ENCODE results near the gene IL23R.

The IL23R gene

DNA sequence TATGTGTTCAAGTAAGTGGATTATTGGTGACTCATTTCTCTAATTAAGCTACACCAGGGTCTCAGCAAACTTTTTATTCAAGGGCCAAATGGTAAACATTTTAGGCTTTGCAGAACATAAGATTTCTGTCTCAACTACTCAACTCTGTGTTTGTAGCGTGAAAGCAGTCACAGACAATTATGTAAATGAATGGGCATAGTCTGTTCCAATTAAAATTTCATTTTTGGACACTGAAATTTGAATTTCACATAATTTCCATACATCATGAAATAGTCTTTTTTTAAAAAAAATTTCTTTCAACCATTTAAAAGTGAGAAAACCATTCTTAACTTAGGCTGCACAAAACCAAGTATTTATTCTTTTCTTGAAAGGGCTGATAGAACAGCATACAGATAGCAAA lies 50.1 kb downstream of the IL23R start:
- no peak for FAIRE-seq
- no peak for DNase-seq (ENCODE audit: insufficient read length, low spot score)
- no peak for TF ChIP-seq CTCF (IDR thresholded peaks at IDR 0.05; ENCODE audit: insufficient read depth, missing control alignments)

GRCh38 chr1:67217417-67217816 lies 51.2 kb downstream of the IL23R start:
- FAIRE-seq, result no peak
- no peak for TF ChIP-seq CTCF (IDR thresholded peaks at IDR 0.05; ENCODE audit: insufficient read depth, missing control alignments)
- no peak for DNase-seq (ENCODE audit: insufficient read length, low spot score)

DNA sequence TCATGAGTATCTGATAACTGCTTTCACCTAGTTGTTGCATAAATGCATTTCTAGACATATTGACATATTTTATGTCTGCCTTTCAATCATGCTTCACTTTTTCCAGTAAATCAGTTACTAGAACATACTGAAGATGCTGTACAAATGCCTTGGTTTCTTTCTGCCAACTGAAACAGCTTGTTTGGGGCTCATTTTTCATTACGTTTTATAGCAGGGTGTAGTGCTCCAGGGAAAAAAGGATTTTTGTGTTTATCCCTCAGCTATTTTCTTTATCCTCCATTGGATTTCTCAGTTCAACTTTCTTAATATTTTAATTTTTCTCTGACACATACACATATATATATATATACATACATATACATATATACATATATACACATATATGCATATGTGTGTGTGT lies 51.7 kb downstream of the IL23R start:
- TF ChIP-seq CTCF (IDR thresholded peaks at IDR 0.05; ENCODE audit: insufficient read depth, missing control alignments), result no peak
- DNase-seq (ENCODE audit: insufficient read length, low spot score) (no peak), FAIRE-seq (no peak)

DNA sequence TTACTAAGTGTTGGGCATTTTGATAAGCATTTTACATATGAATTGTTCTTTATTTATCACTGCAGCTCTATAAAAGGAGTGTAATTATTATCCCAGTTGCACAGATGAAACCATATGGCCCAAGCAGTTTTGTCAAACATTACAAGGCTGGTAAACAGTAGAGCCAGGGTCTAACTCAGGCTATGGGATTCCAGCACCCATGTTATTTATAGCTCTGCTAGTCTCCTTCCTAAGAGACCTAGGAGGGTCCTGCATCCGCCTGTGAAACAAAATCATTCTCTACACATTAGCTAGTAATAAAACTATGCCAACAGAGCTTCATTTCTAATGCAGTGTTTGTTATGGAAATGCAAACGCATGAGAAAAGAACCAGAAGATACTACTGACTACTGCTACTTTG lies 58.6 kb downstream of the IL23R start:
- no peak for TF ChIP-seq CTCF (IDR thresholded peaks at IDR 0.05; ENCODE audit: insufficient read depth, missing control alignments)
- DNase-seq (ENCODE audit: insufficient read length, low spot score) (no peak), FAIRE-seq (no peak)

DNA sequence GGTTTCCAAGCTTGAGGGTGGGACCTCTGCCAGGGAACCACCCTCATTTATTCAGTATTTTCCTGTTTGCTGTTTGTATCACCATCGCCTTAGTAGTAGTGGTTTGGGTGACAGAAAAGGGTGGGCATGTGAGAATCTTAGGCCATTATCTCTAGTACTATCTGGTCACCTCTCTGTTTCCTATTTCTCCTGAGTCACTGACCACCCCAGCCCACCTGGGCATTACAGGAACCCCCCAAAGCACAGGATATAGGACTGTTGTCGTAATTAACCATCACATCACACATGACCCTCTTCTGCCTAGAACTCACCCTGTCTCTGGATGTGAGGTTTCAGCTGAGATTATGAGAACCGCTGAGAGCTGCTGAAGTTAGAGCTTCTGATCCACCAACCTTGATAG lies 60.4 kb downstream of the IL23R start:
- no peak for TF ChIP-seq CTCF (IDR thresholded peaks at IDR 0.05; ENCODE audit: insufficient read depth, missing control alignments)
- DNase-seq (ENCODE audit: insufficient read length, low spot score) (no peak), FAIRE-seq (no peak)

- DNase-seq (ENCODE audit: insufficient read length, low spot score), result no peak
- FAIRE-seq, result no peak
- no peak for TF ChIP-seq CTCF (IDR thresholded peaks at IDR 0.05; ENCODE audit: insufficient read depth, missing control alignments)
Measured at GRCh38 chr1:67227196-67227595, 60.9 kb downstream of the IL23R start.

DNA sequence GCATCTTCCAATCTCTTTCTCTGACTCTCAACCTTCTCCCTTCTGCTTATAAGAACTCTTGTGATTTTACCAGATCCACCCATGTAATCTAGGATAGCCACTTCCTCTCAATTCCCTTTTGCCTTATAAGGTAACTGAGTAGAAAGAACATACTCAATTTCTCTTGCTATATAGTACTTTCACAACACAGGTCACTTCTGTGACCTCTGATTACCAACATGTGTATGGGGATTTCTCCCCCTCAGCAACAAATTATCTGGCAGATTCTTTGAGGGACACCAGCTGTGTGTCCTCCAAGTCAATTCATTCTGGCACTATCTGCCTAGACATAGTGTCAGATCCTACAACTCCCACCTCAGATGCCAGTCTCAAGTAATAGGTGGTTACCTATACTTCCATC lies 62.5 kb downstream of the IL23R start:
- no peak for TF ChIP-seq CTCF (IDR thresholded peaks at IDR 0.05; ENCODE audit: insufficient read depth, missing control alignments)
- no peak for FAIRE-seq
- DNase-seq (ENCODE audit: insufficient read length, low spot score), result no peak

All from D721Med (cell line).